H9 (cell line): Measurements from ENCODE around the gene ITCH. TPM values are rescaled to one million over a fixed set of nuclear protein-coding genes. Genes with fewer than 3 reads are reported as not detected.

Experiments used
- DNase-seq: peaks from one replicate; pipeline ENCODE4 v3.0.0-alpha.2; 2017
- H2AFZ ChIP-seq: one replicate; pipeline ENCODE4 v1.6.1; 2013; ENCODE audit warnings: mild to moderate bottlenecking, low read length, control low read depth, moderate library complexity
- H2AK5ac ChIP-seq: 2 replicates; pipeline ENCODE4 v1.6.1; 2013; ENCODE audit warnings: low read length, control low read depth, mixed read lengths; ENCODE audit not compliant: insufficient read length
- H2BK120ac ChIP-seq: one replicate; pipeline ENCODE4 v1.6.1; 2013; ENCODE audit warnings: low read depth, mild to moderate bottlenecking, low read length, control low read depth, inconsistent platforms; ENCODE audit not compliant: poor library complexity, severe bottlenecking
- H2BK12ac ChIP-seq: 2 replicates; pipeline ENCODE4 v1.6.1; 2013; ENCODE audit warnings: low read length, control low read depth, mixed read lengths, low read depth; ENCODE audit not compliant: insufficient read length
- H2BK15ac ChIP-seq: 2 replicates; pipeline ENCODE4 v1.6.1; 2013; ENCODE audit warnings: low read depth, low read length, control low read depth
- H2BK20ac ChIP-seq: one replicate; pipeline ENCODE4 v1.6.1; 2013; ENCODE audit warnings: low read depth, mild to moderate bottlenecking, low read length, control low read depth, inconsistent platforms; ENCODE audit not compliant: poor library complexity, severe bottlenecking
- H2BK5ac ChIP-seq: 2 replicates; pipeline ENCODE4 v1.6.1; 2013; ENCODE audit warnings: low read length, control low read depth, mixed read lengths; ENCODE audit not compliant: insufficient read length
- H3K14ac ChIP-seq: 2 replicates; pipeline ENCODE4 v1.6.1; 2013; ENCODE audit warnings: low read length, control low read depth; ENCODE audit not compliant: insufficient read depth
- H3K18ac ChIP-seq: 2 replicates; pipeline ENCODE4 v1.6.1; 2013; ENCODE audit warnings: low read depth, mild to moderate bottlenecking, mixed read lengths, low read length, control low read depth; ENCODE audit not compliant: insufficient read length
- H3K23ac ChIP-seq: 2 replicates; pipeline ENCODE4 v1.6.1; 2013; ENCODE audit warnings: low read length, control low read depth, mixed read lengths, low read depth; ENCODE audit not compliant: insufficient read length
- H3K23me2 ChIP-seq: 2 replicates; pipeline ENCODE4 v1.6.1; 2013; ENCODE audit warnings: low read depth, mild to moderate bottlenecking, mixed read lengths, low read length, control low read depth; ENCODE audit not compliant: insufficient read length, poor library complexity, severe bottlenecking
- H3K27ac ChIP-seq: 2 replicates; pipeline ENCODE4 v1.5.1; 2013; ENCODE audit warnings: low read length, control low read depth, mixed read lengths, low read depth; ENCODE audit not compliant: insufficient read length
- H3K27me3 ChIP-seq: 2 replicates; pipeline ENCODE4 v1.6.1; 2013; ENCODE audit warnings: low read length, control low read depth, inconsistent platforms; ENCODE audit not compliant: insufficient read depth
- H3K4ac ChIP-seq: 2 replicates; pipeline ENCODE4 v1.6.1; 2013; ENCODE audit warnings: low read depth, mild to moderate bottlenecking, control low read depth, inconsistent platforms, low read length, moderate library complexity
- H3K4me1 ChIP-seq: 2 replicates; pipeline ENCODE4 v1.6.1; 2013; ENCODE audit warnings: low read length, control low read depth, inconsistent platforms; ENCODE audit not compliant: insufficient read depth
- H3K4me2 ChIP-seq: 2 replicates; pipeline ENCODE4 v1.6.1; 2013; ENCODE audit warnings: low read length, control low read depth, mixed read lengths; ENCODE audit not compliant: insufficient read length, insufficient read depth
- H3K56ac ChIP-seq: 2 replicates; pipeline ENCODE4 v1.6.1; 2013; ENCODE audit warnings: low read depth, mild to moderate bottlenecking, mixed read lengths, low read length, control low read depth; ENCODE audit not compliant: insufficient read length
- H3K79me1 ChIP-seq: 2 replicates; pipeline ENCODE4 v1.6.1; 2013; ENCODE audit warnings: low read depth, mild to moderate bottlenecking, moderate library complexity, low read length, control low read depth, inconsistent platforms; ENCODE audit not compliant: insufficient read depth, poor library complexity, severe bottlenecking
- H3K79me2 ChIP-seq: 2 replicates; pipeline ENCODE4 v1.6.1; 2013; ENCODE audit warnings: low read length, control low read depth, inconsistent platforms; ENCODE audit not compliant: insufficient read depth
- H3K9ac ChIP-seq: 2 replicates; pipeline ENCODE4 v1.6.1; 2013; ENCODE audit warnings: low read length, control low read depth, mixed read lengths; ENCODE audit not compliant: insufficient read length; ENCODE audit errors: extremely low read depth
- H3K9me3 ChIP-seq: one replicate; pipeline ENCODE4 v1.6.1; 2013; ENCODE audit warnings: low read depth, low read length, inconsistent platforms; ENCODE audit not compliant: control insufficient read depth
- H3T11ph ChIP-seq: one replicate; pipeline ENCODE4 v1.6.1; 2013; ENCODE audit warnings: mild to moderate bottlenecking, low read length, control low read depth, inconsistent platforms
- H4K20me1 ChIP-seq: one replicate; pipeline ENCODE4 v1.6.1; 2013; ENCODE audit not compliant: control insufficient read depth, insufficient read length, insufficient read depth
- H4K5ac ChIP-seq: 2 replicates; pipeline ENCODE4 v1.6.1; 2013; ENCODE audit warnings: low read depth, mild to moderate bottlenecking, mixed read lengths, low read length, control low read depth; ENCODE audit not compliant: insufficient read length
- H4K8ac ChIP-seq: replicated peaks from 2 replicates; pipeline ENCODE4 v1.6.1; 2013; ENCODE audit warnings: low read length, control low read depth, mixed read lengths, low read depth; ENCODE audit not compliant: insufficient read length
- H4K91ac ChIP-seq: 2 replicates; pipeline ENCODE4 v1.6.1; 2013; ENCODE audit warnings: low read depth, mild to moderate bottlenecking, moderate library complexity, mixed read lengths, low read length, control low read depth; ENCODE audit not compliant: insufficient read length
- H3K27ac Mint-ChIP-seq, 3 experiments: 2 replicates in 2 of 3; 3 replicates in 1 of 3; pipeline ENCODE4 v1.8.0; 2020 to 2021; ENCODE audit warnings: mixed read lengths in 3 of 3, mild to moderate bottlenecking in 1 of 3, moderate library complexity in 1 of 3
- H3K27me3 Mint-ChIP-seq: 2 replicates; pipeline ENCODE4 v1.8.0; 2021; ENCODE audit warnings: low read depth, mild to moderate bottlenecking, moderate library complexity, mixed read lengths
- H3K36me3 Mint-ChIP-seq, 3 experiments: 2 replicates in 2 of 3; 3 replicates in 1 of 3; pipeline ENCODE4 v1.8.0; 2020 to 2021; ENCODE audit warnings: low read depth in 3 of 3, mixed read lengths in 3 of 3; ENCODE audit not compliant: insufficient read depth in 1 of 3
- H3K4me1 Mint-ChIP-seq, 2 experiments: 2 replicates each; pipeline ENCODE4 v1.8.0; 2020; ENCODE audit warnings: mixed read lengths in 2 of 2
- H3K4me3 Mint-ChIP-seq, 2 experiments: 2 replicates in 1 of 2; 3 replicates in 1 of 2; pipeline ENCODE4 v1.8.0; 2020 to 2021; ENCODE audit warnings: mild to moderate bottlenecking in 2 of 2, mixed read lengths in 2 of 2, moderate library complexity in 1 of 2
- H3K9me3 Mint-ChIP-seq, 2 experiments: 2 replicates in 1 of 2; 3 replicates in 1 of 2; pipeline ENCODE4 v1.8.0; 2020; ENCODE audit warnings: mild to moderate bottlenecking in 2 of 2, mixed read lengths in 2 of 2, moderate library complexity in 1 of 2
- CTCF ChIP-seq: fragments of 200-600 bp; sonication (generic); conservative IDR thresholded peaks from 3 replicates; pipeline ENCODE4 v1.8.0; 2021; ENCODE audit warnings: antibody characterized with exemption, mild to moderate bottlenecking
- WGBS: extraction: QIAGEN DNeasy Blood & Tissue Kit; methylation state at CpG from one replicate; pipeline ENCODE4 v1.1.7; 2013; ENCODE audit warnings: missing lambda C conversion rate, low lambda C conversion rate, mixed read lengths; ENCODE audit not compliant: insufficient read length; ENCODE audit errors: extremely low coverage; 5-methylcytosine and 5-hydroxymethylcytosine counted together
- total RNA-seq: library from RNA; stranded (reverse); gene quantifications from 2 replicates; pipeline ENCODE4 v1.2.1, GENCODE V29; 2021

The ITCH gene
- total RNA-seq, 1 experiment from 2014 or later, result 55.9 TPM

- no peak for TF ChIP-seq CTCF
- H3K27ac Mint-ChIP-seq, result no peak overlapping the region; a peak in 1 of 7 replicates
Observed at GRCh38 chr20:34552569-34552968, 189.5 kb downstream of the ITCH start.

More at GRCh38 chr20:34552569-34552968, 189.5 kb downstream of the ITCH start:
- H3K4me2 ChIP-seq, result no peak overlapping the region
- Mint-ChIP-seq H3K4me3 (no peak overlapping the region), H3K9me3 (no peaks in the 10 kb centered on the region), H3K27me3 (peaks cover 6% of the 10 kb centered on the region), H3K4me1 (peaks cover 13 to 14% of the 10 kb centered on the region in 2 experiments), H3K36me3 (no peaks in the 10 kb centered on the region; a peak in 1 of 7 replicates)
- WGBS, result no CpG with 5 or more reads among the region's 6 CpGs
- H3K4me1 ChIP-seq, result peaks cover 2% of the 10 kb centered on the region; the same call in 1 of the 2 replicates
- H2AK5ac ChIP-seq, result no peak overlapping the region
- H4K5ac ChIP-seq, result no peak overlapping the region
- no peak overlapping the region for H4K91ac ChIP-seq
- H2BK5ac ChIP-seq, result no peak overlapping the region
- no peak overlapping the region for H3K18ac ChIP-seq
- no peaks in the 10 kb centered on the region for H3K23me2 ChIP-seq
- H2BK12ac ChIP-seq, result no peak overlapping the region
- H3K27ac ChIP-seq, result no peak overlapping the region
- no peaks in the 10 kb centered on the region for H3K9me3 ChIP-seq
- no peak overlapping the region for H3K9ac ChIP-seq
- no peak overlapping the region for H2BK120ac ChIP-seq
- no peak overlapping the region for H3K56ac ChIP-seq
- H3K79me1 ChIP-seq, result no peaks in the 10 kb centered on the region
- H3K79me2 ChIP-seq, result no peaks in the 10 kb centered on the region
- no peaks in the 10 kb centered on the region for H3K27me3 ChIP-seq
- no peak for DNase-seq
- no peak overlapping the region for H4K8ac ChIP-seq
- H2AFZ ChIP-seq, result no peak overlapping the region
- H3K14ac ChIP-seq, result no peak overlapping the region
- no peak overlapping the region for H2BK15ac ChIP-seq
- H3T11ph ChIP-seq, result no peak overlapping the region
- H2BK20ac ChIP-seq, result no peak overlapping the region
- H3K4ac ChIP-seq, result no peak overlapping the region
- no peak overlapping the region for H3K23ac ChIP-seq
- no peaks in the 10 kb centered on the region for H4K20me1 ChIP-seq
